GM12878 (cell line): ENCODE measurements around the gene PLPP3. TPM values are rescaled to one million over a fixed set of nuclear protein-coding genes. Genes with fewer than 3 reads are reported as not detected.

Source experiments
- ATAC-seq: fragments of 200-7000 bp; cut with Tn5 transposase; 3 replicates; pipeline ENCODE4 v1.9.1; 2020; ENCODE audit warnings: mild to moderate bottlenecking, moderate library complexity
- BruUV-seq: library from RNA; stranded (reverse); fragments of 400-500 nt; replicated peaks from 2 replicates; lab custom pipeline; 2021; lab: Mats Ljungman, UMichigan
- CTCF ChIA-PET: fragments of 300-600 bp; sonication (Branson Sonifier 250); formaldehyde crosslinking; extraction: SDS; loops from one replicate; lab custom pipeline; 2021; ENCODE audit warnings: inconsistent platforms; lab: Yijun Ruan, JAX
- POLR2A ChIA-PET: fragments of 350-600 bp; formaldehyde crosslinking; extraction: SDS; loops from one replicate; lab custom pipeline; 2021; ENCODE audit warnings: inconsistent platforms; lab: Charles Lee
- RAD21 ChIA-PET: fragments of 300-600 bp; sonication (Branson Sonifier 250); formaldehyde crosslinking; loops from one replicate; lab custom pipeline; 2023; ENCODE audit warnings: antibody characterized with exemption; ENCODE audit not compliant: unreplicated experiment; lab: Charles Lee
- SMC1A ChIA-PET: fragments of 300-600 bp; sonication (Branson Sonifier 250); formaldehyde crosslinking; loops from one replicate; lab custom pipeline; 2023; ENCODE audit not compliant: unreplicated experiment, uncharacterized antibody; lab: Charles Lee
- DNase-seq: peaks from one replicate; pipeline ENCODE4 v3.0.0-alpha.2; 2011; ENCODE audit warnings: low read depth, low spot score
- FAIRE-seq: peaks from 3 replicates; lab custom pipeline; 2011; peaks lifted over from hg19 to GRCh38; lab: Jason Lieb, UNC
- H2AFZ ChIP-seq: 2 replicates; pipeline ENCODE4 v1.6.0; 2011; ENCODE audit warnings: low read depth, low read length, control low read depth; ENCODE audit not compliant: control insufficient read depth
- H3K27ac ChIP-seq: 2 replicates; pipeline ENCODE4 v1.5.1; 2011; ENCODE audit warnings: control low read depth; ENCODE audit not compliant: control insufficient read depth, insufficient read depth
- H3K27me3 ChIP-seq, 2 experiments: replicated peaks in 1 of 2; 2 replicates each; pipeline versions ENCODE4 v1.6.0 to v1.6.1; 2011; ENCODE audit warnings: low read length in 1 of 2; ENCODE audit not compliant: control insufficient read depth in 2 of 2, insufficient read depth in 2 of 2
- H3K36me3 ChIP-seq, 2 experiments: 2 replicates each; pipeline ENCODE4 v1.5.1; 2011; ENCODE audit warnings: low read length in 1 of 2; ENCODE audit not compliant: control insufficient read depth in 2 of 2, insufficient read depth in 2 of 2
- H3K4me1 ChIP-seq: 2 replicates; pipeline ENCODE4 v1.6.1; 2011; ENCODE audit warnings: mild to moderate bottlenecking, low read length, moderate library complexity, mixed read lengths; ENCODE audit not compliant: control insufficient read depth, insufficient read depth
- H3K4me2 ChIP-seq: 2 replicates; pipeline ENCODE4 v1.6.0; 2011; ENCODE audit warnings: control low read depth; ENCODE audit not compliant: control insufficient read depth, insufficient read depth
- H3K4me3 ChIP-seq: fragments of 200-600 bp; sonication (generic); 2 replicates; pipeline ENCODE4 v1.5.1; 2016
- H3K79me2 ChIP-seq: 2 replicates; pipeline ENCODE4 v1.6.0; 2011; ENCODE audit warnings: low read length; ENCODE audit not compliant: control insufficient read depth, insufficient read depth
- H3K9ac ChIP-seq: 2 replicates; pipeline ENCODE4 v1.8.0; 2011; ENCODE audit warnings: low read length, control low read depth, mixed read lengths; ENCODE audit not compliant: control insufficient read depth, insufficient read depth
- H3K9me3 ChIP-seq: replicated peaks from 3 replicates; pipeline ENCODE4 v1.5.1; 2011; ENCODE audit warnings: mild to moderate bottlenecking, low read length; ENCODE audit not compliant: control insufficient read depth, insufficient read depth
- H4K20me1 ChIP-seq: 2 replicates; pipeline ENCODE4 v1.6.0; 2011; ENCODE audit not compliant: control insufficient read depth, insufficient read depth
- E4F1 ChIP-seq: fragments of 450-650 bp; IDR thresholded peaks from 2 replicates; pipeline ENCODE4 v1.6.1; 2018; ENCODE audit warnings: borderline replicate concordance, mild to moderate bottlenecking; ENCODE audit not compliant: partially characterized antibody
- IKZF1 ChIP-seq: fragments of 450-650 bp; conservative IDR thresholded peaks from 2 replicates; pipeline ENCODE4 v1.6.1; 2017; ENCODE audit warnings: antibody characterized with exemption, mild to moderate bottlenecking
- IRF4 ChIP-seq: IDR thresholded peaks from 2 replicates; pipeline ENCODE4 v1.6.1; 2011; ENCODE audit warnings: low read depth, low read length
- JUNB ChIP-seq: IDR thresholded peaks from 2 replicates; pipeline ENCODE4 v1.6.1; 2016; ENCODE audit warnings: antibody characterized with exemption, mild to moderate bottlenecking
- KAT2A ChIP-seq: conservative IDR thresholded peaks from 2 replicates; pipeline ENCODE4 v1.6.1; 2011; ENCODE audit warnings: low read depth, low read length; ENCODE audit not compliant: control insufficient read depth
- MEF2A ChIP-seq: IDR thresholded peaks from 2 replicates; pipeline ENCODE4 v1.6.1; 2011; ENCODE audit warnings: low read depth, mild to moderate bottlenecking, low read length, moderate library complexity; ENCODE audit not compliant: insufficient read depth
- MEF2B ChIP-seq: fragments of 450-650 bp; IDR thresholded peaks from 2 replicates; pipeline ENCODE4 v1.6.1; 2018; ENCODE audit warnings: mild to moderate bottlenecking, moderate library complexity; ENCODE audit not compliant: partially characterized antibody, poor library complexity, severe bottlenecking
- MTA2 ChIP-seq: fragments of 450-650 bp; IDR thresholded peaks from 2 replicates; pipeline ENCODE4 v1.6.1; 2016; ENCODE audit warnings: low read depth, mild to moderate bottlenecking, moderate library complexity
- NFIC ChIP-seq: IDR thresholded peaks from 2 replicates; pipeline ENCODE4 v1.6.1; 2012; ENCODE audit warnings: low read depth, mild to moderate bottlenecking, inconsistent platforms, low read length, moderate library complexity
- NR2C1 ChIP-seq: fragments of 450-650 bp; IDR thresholded peaks from 2 replicates; pipeline ENCODE4 v1.6.1; 2017; ENCODE audit warnings: antibody characterized with exemption, mild to moderate bottlenecking, moderate library complexity
- NR2F1 ChIP-seq: fragments of 450-650 bp; conservative IDR thresholded peaks from 2 replicates; pipeline ENCODE4 v1.6.1; 2017; ENCODE audit warnings: mild to moderate bottlenecking
- PAX8 ChIP-seq: fragments of 450-650 bp; IDR thresholded peaks from 2 replicates; pipeline ENCODE4 v1.6.1; 2017; ENCODE audit warnings: mild to moderate bottlenecking, moderate library complexity
- RELA ChIP-seq: fragments of 450-650 bp; IDR thresholded peaks from 2 replicates; pipeline ENCODE4 v1.8.0; 2014; ENCODE audit warnings: borderline replicate concordance; ENCODE audit not compliant: partially characterized antibody
- SMARCA5 ChIP-seq: fragments of 450-650 bp; IDR thresholded peaks from 2 replicates; pipeline ENCODE4 v1.6.1; 2017; ENCODE audit warnings: mild to moderate bottlenecking
- SPI1 ChIP-seq: IDR thresholded peaks from 2 replicates; pipeline ENCODE4 v1.6.1; 2011; ENCODE audit warnings: low read depth, mild to moderate bottlenecking, low read length, moderate library complexity, borderline replicate concordance; ENCODE audit not compliant: insufficient read depth
- SREBF1 ChIP-seq: IDR thresholded peaks from 2 replicates; pipeline ENCODE4 v1.6.1; 2012; ENCODE audit warnings: mild to moderate bottlenecking, low read length
- TBL1XR1 ChIP-seq: IDR thresholded peaks from 2 replicates; pipeline ENCODE4 v1.6.1; 2012; ENCODE audit warnings: low read depth, low read length, improper control_type of control experiment
- YY1 ChIP-seq: IDR thresholded peaks from 2 replicates; pipeline ENCODE4 v1.6.1; 2011; ENCODE audit warnings: low read depth, mild to moderate bottlenecking, low read length
- ZNF207 ChIP-seq: fragments of 450-650 bp; IDR thresholded peaks from 2 replicates; pipeline ENCODE4 v1.6.1; 2014; ENCODE audit warnings: antibody characterized with exemption, mild to moderate bottlenecking, borderline replicate concordance
- ZNF384 ChIP-seq: IDR thresholded peaks from 2 replicates; pipeline ENCODE4 v1.6.1; 2012; ENCODE audit warnings: low read depth, mild to moderate bottlenecking, low read length, improper control_type of control experiment, borderline replicate concordance
- WGBS: methylation state at CpG from one replicate; pipeline ENCODE4 v1.1.6; 2016; ENCODE audit warnings: low lambda C conversion rate; ENCODE audit not compliant: insufficient replicate concordance, insufficient coverage; ENCODE audit errors: missing lambda C conversion rate; 5-methylcytosine and 5-hydroxymethylcytosine counted together
- in situ Hi-C: fragments of 300-500 bp; cut with MboI; formaldehyde crosslinking; loops from 9 replicates; pipeline ENCODE4 v1.14.3; 2018; ENCODE audit warnings: mixed read lengths
- intact Hi-C: fragments of 100-400 bp; cut with micrococcal nuclease; formaldehyde crosslinking; loops from one replicate; pipeline ENCODE4 v1.14.2; 2022; ENCODE audit not compliant: unreplicated experiment
- polyA plus RNA-seq, 11 experiments: library from polyadenylated mRNA; depleted of rRNA in 4 of 11; unstranded in 6 of 11; stranded (reverse) in 5 of 11; fragments of >200 nt; fragmentation: Nextera tagmentation in 4 of 11; fragmentation: Illumina TruSeq in 1 of 11; extraction: Ambion mirVana in 4 of 11; extraction: Trizol in 1 of 11; gene quantifications; 1 replicate in 1 of 11; 2 replicates in 10 of 11; pipeline versions ENCODE4 v1.2.1 to v1.2.3, GENCODE V29; 2011 to 2016; ENCODE audit warnings: inconsistent platforms in 2 of 11, missing spikeins in 2 of 11, low read depth in 1 of 11
- total RNA-seq, 4 experiments: library from RNA; depleted of rRNA in 3 of 4; stranded (reverse); fragments of >200 nt in 3 of 4; fragmentation: Illumina TruSeq in 1 of 4; extraction: Trizol in 1 of 4; gene quantifications; 2 replicates each; pipeline versions ENCODE4 v1.2.1 to v1.2.3, GENCODE V29; 2013 to 2021

PLPP3 gene
- total and polyA plus RNA-seq, 10 of the 15 experiments (the other 5 are each of a cell fraction or from before 2014, with no cell fraction given) = 6.4 to 26.8 (median 9.5) TPM

- TF ChIP-seq E4F1 (no peak), MEF2A (no peak), SMARCA5 (no peak), RELA (no peak), NFIC (no peak)
These were observed 14.7 kb downstream of the PLPP3 start (continued) for GRCh38 chr1:56564615-56565014.

- Histone ChIP-seq H3K36me3 (no peaks in the 10 kb centered on the region), H3K9me3 (no peaks in the 10 kb centered on the region), H3K4me1 (no peaks in the 10 kb centered on the region; the same call in 1 of the 2 replicates), H4K20me1 (no peaks in the 10 kb centered on the region), H3K4me3 (no peak overlapping the region), H3K79me2 (no peaks in the 10 kb centered on the region), H2AFZ (no peak overlapping the region), H3K9ac (no peak overlapping the region), H3K27ac (no peak overlapping the region), H3K4me2 (no peak overlapping the region), H3K27me3 (no peaks in the 10 kb centered on the region)
- ChIA-PET POLR2A (interaction anchor here (1.0 to 11.1 kb wide), 8 partner anchors 11 to 106 kb away, joined by 3 to 195 read pairs (median 6); partner anchors contain the start of gene PLPP3), RAD21 (interaction anchor here (0.7 to 11.4 kb wide), 14 partner anchors 10 to 431 kb away, joined by 3 to 381 read pairs (median 8); partner anchors contain the start of gene PLPP3), SMC1A (interaction anchor here (0.6 to 14.1 kb wide), 15 partner anchors 13 to 1356 kb away, joined by 3 to 439 read pairs (median 7); partner anchors contain the start of gene PLPP3), CTCF (interaction anchor here (0.8 to 11.0 kb wide), 7 partner anchors 11 to 93 kb away, joined by 3 to 253 read pairs (median 4); partner anchors contain the start of gene PLPP3)
- in situ Hi-C loops (no loop called here), intact Hi-C loops (loop anchor here (10.0 kb wide), 1 partner anchor 1349 kb away; the partner anchor contains the start of gene USP24)
- BruUV-seq = no TSS peak
- 70% methylated on average over 3 of the region's 3 CpGs for WGBS
- FAIRE-seq (no peak), DNase-seq (no peak), ATAC-seq (peak; percentile 6; the same call in 2 of the 3 replicates)
- no peak for TF ChIP-seq MEF2B
- TF ChIP-seq TBL1XR1 = no peak
- TF ChIP-seq NR2C1 = 0 out of 2 replicates have a peak, but pooled peaks have one; percentile 2
- TF ChIP-seq PAX8 = no peak
- no peak for TF ChIP-seq JUNB
- no peak for TF ChIP-seq SREBF1
- TF ChIP-seq IRF4 = no peak
- no peak for TF ChIP-seq KAT2A
- TF ChIP-seq IKZF1 = peak; percentile 19; the same call in 1 of the 2 replicates
- no peak for TF ChIP-seq ZNF384
- no peak for TF ChIP-seq YY1
- 0 out of 2 replicates have a peak, but pooled peaks have one; percentile 23 for TF ChIP-seq NR2F1
- no peak for TF ChIP-seq ZNF207
- TF ChIP-seq MTA2 = 0 out of 2 replicates have a peak, but pooled peaks have one; percentile 28
- no peak for TF ChIP-seq SPI1
These were observed 15.8 kb downstream of the PLPP3 start for GRCh38 chr1:56563568-56563967.
